Central memory CD8-positive, alpha-beta T cell (primary cell): ENCODE measurements around the gene IL5RA.

ENCODE experiments used
- ATAC-seq: fragments of 150-1000 bp; cut with Tn5 transposase; replicated peaks from 2 replicates; pipeline ENCODE4 v1.10.0; 2022; ENCODE audit warnings: mild to moderate bottlenecking, moderate FRiP score, moderate number of reproducible peaks; ENCODE audit not compliant: poor library complexity, severe bottlenecking; ENCODE audit errors: extremely low read depth
- DNase-seq, 2 donors: peaks; one replicate each; pipeline ENCODE4 v3.0.0; 2021; ENCODE audit warnings: low spot score in 2 of 2
- H3K27ac Mint-ChIP-seq: one replicate; pipeline ENCODE4 v1.8.0; 2022; ENCODE audit warnings: low read depth, mild to moderate bottlenecking, moderate library complexity, mixed read lengths
- H3K27me3 Mint-ChIP-seq: one replicate; pipeline ENCODE4 v1.8.0; 2022; ENCODE audit warnings: mixed read lengths
- H3K36me3 Mint-ChIP-seq: one replicate; pipeline ENCODE4 v1.8.0; 2022; ENCODE audit warnings: mild to moderate bottlenecking, moderate library complexity, mixed read lengths; ENCODE audit not compliant: insufficient read depth
- H3K4me1 Mint-ChIP-seq: one replicate; pipeline ENCODE4 v1.8.0; 2022; ENCODE audit warnings: mixed read lengths
- H3K4me3 Mint-ChIP-seq: one replicate; pipeline ENCODE4 v1.8.0; 2022; ENCODE audit warnings: mild to moderate bottlenecking, moderate library complexity, mixed read lengths
- H3K9me3 Mint-ChIP-seq: one replicate; pipeline ENCODE4 v1.8.0; 2022; ENCODE audit warnings: mixed read lengths

The IL5RA gene

GRCh38 chr3:3071136-3071535 lies 39.0 kb downstream of the IL5RA start:
- Mint-ChIP-seq H3K36me3 (no peaks in the 10 kb centered on the region), H3K27ac (no peak overlapping the region), H3K4me3 (no peak overlapping the region), H3K27me3 (no peaks in the 10 kb centered on the region), H3K4me1 (no peaks in the 10 kb centered on the region), H3K9me3 (no peaks in the 10 kb centered on the region)
- ATAC-seq (no peak), DNase-seq (no peak)

DNA sequence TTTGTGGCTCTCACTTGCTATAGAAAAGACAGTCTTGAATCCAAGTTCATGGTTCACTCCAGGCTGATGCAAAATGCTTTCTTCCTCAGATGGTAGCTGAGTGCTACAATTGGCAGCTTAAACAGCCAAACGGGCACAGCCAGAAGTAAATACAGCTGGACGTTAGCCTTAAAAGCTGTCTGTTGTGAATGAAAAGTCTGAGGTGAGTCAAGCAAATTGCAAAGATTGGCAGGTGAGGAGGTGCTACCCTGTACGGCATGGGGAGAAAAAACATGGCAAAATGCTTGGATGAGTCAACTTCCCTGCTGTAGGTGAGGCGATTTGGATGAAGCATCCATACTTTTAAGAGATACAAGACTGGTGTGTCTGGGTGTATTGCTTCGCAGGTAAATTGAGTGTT lies 40.5 kb downstream of the IL5RA start:
- Mint-ChIP-seq H3K4me3 (no peak overlapping the region), H3K27me3 (no peaks in the 10 kb centered on the region), H3K36me3 (no peaks in the 10 kb centered on the region), H3K27ac (no peak overlapping the region), H3K9me3 (no peaks in the 10 kb centered on the region), H3K4me1 (no peaks in the 10 kb centered on the region)
- no peak for ATAC-seq
- no peak for DNase-seq

DNA sequence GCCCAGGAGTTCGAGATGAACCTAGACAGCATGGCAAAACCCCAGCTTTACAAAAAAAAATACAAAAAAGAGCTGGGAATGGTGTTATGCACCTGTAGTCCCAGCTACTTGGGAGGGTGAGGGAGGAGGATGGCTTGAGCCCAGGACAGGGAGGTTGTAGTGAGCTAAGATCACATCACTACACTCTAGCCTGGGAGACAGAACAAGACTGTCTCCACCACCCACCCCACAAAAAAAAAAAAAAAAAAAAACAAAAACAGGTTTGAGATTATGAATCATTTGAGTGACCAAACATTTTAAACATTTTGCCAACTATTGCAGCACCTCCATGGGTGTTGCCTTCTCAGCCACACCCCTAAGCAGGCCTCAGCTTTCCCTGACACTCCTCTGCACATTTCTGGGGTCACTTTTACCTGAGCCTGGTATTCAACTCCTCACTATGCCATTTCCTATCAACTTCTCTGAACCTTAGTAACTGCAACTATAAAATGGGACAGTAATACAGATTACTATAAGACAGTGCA lies 41.8 kb downstream of the IL5RA start:
- no peak overlapping the region for H3K4me3 Mint-ChIP-seq
- H3K4me1 Mint-ChIP-seq: no peaks in the 10 kb centered on the region
- no peak overlapping the region for H3K27ac Mint-ChIP-seq

DNA sequence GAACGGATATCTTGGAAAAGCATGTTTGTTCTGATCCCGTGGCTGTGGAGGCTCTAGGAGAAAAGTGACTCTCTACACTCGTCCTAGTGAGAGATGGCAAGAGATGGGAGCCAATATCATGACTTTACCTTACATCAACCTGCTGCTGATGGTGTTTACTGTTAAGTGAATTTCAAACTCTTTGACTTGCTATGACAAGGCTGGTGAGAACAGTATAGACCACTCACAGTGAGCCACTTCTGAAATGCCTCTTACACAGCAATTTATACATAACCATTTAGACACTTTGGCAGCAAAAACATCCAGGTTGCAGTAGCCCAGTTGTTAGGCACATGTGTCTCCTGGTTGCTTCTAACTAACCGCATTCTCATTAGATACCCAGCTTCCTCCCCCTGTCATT lies 43.3 kb downstream of the IL5RA start:
- Mint-ChIP-seq H3K36me3 (no peaks in the 10 kb centered on the region), H3K4me3 (no peak overlapping the region), H3K27me3 (no peaks in the 10 kb centered on the region), H3K4me1 (no peaks in the 10 kb centered on the region), H3K27ac (no peak overlapping the region), H3K9me3 (no peaks in the 10 kb centered on the region)
- DNase-seq: no peak
- ATAC-seq: no peak

More for the DNA sequence above, 41.8 kb downstream of the IL5RA start:
- no peaks in the 10 kb centered on the region for H3K27me3 Mint-ChIP-seq
- ATAC-seq (no peak), DNase-seq (no peak)
- H3K9me3 Mint-ChIP-seq: no peaks in the 10 kb centered on the region
- H3K36me3 Mint-ChIP-seq: no peaks in the 10 kb centered on the region

DNA sequence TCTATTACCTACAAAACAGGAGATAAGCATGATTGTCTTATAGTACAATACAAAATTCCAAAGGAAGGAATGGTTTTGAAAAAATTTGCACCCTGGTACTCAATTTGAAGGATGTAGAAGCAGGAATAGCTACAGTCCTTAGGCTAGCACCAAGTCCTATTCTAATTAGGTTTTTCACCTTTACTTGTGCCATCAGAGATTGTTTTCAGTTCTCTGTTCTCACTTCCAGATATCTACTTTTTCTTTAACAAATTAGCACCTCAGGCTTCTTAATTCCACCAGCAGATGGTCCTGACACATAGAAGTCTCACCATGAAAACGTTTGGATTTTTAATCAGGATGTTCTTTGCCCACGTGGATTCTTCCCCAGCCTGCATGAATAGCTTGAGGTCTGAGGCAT lies 43.8 kb downstream of the IL5RA start:
- H3K4me3 Mint-ChIP-seq: no peak overlapping the region
- H3K4me1 Mint-ChIP-seq: no peaks in the 10 kb centered on the region
- H3K27me3 Mint-ChIP-seq: no peaks in the 10 kb centered on the region
- ATAC-seq (no peak), DNase-seq (no peak)
- no peaks in the 10 kb centered on the region for H3K36me3 Mint-ChIP-seq
- H3K27ac Mint-ChIP-seq: no peak overlapping the region
- H3K9me3 Mint-ChIP-seq: no peaks in the 10 kb centered on the region

- no peak for DNase-seq
- Mint-ChIP-seq H3K27ac (no peak overlapping the region), H3K4me3 (no peak overlapping the region), H3K9me3 (no peaks in the 10 kb centered on the region), H3K27me3 (no peaks in the 10 kb centered on the region), H3K36me3 (no peaks in the 10 kb centered on the region), H3K4me1 (no peaks in the 10 kb centered on the region)
- ATAC-seq: no peak
These were observed 44.3 kb downstream of the IL5RA start for GRCh38 chr3:3065876-3066275.

DNA sequence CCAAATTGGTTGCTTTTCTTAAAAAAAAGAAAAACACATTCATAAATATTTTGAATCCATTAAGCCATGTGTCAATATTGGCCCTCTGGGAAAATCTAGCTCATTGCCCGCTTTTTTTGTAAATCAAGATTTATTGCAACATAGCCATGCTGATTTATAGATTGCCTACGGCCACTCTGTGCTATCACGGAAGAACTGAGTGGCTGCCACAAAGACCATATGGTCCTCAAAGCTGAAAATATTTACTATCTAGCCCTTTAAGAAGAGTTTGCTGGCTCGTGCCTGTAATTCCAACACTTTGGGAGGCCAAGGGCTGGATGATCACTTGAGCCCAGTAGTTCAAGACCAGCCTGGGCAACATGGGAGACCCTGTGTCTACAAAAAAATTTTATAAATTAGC lies 45.9 kb downstream of the IL5RA start:
- no peak overlapping the region for H3K27ac Mint-ChIP-seq
- ATAC-seq: no peak
- peaks cover 15% of the 10 kb centered on the region for H3K27me3 Mint-ChIP-seq
- H3K4me3 Mint-ChIP-seq: no peak overlapping the region
- no peaks in the 10 kb centered on the region for H3K36me3 Mint-ChIP-seq
- H3K4me1 Mint-ChIP-seq: no peaks in the 10 kb centered on the region
- H3K9me3 Mint-ChIP-seq: no peaks in the 10 kb centered on the region
- no peak for DNase-seq

DNA sequence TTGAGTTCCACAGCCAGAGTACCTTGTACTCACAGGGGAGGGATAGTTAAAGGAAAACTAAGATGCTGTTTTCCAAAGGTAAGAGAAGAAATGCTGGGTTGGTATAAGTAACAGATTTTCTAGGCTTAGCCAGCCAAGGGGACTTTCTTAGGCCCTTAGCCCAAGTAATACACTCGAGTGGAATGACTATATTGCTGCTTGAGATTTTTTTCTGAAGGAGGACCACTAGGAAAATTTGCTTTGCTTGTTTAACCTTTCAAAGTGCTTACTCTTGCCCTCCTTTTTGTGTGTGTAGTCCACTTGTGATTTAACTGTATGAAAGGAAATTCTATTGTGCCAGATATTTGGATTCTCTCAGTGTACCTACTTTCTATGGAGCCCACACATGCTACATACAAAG lies 50.5 kb downstream of the IL5RA start:
- no peak overlapping the region for H3K27ac Mint-ChIP-seq

DNA sequence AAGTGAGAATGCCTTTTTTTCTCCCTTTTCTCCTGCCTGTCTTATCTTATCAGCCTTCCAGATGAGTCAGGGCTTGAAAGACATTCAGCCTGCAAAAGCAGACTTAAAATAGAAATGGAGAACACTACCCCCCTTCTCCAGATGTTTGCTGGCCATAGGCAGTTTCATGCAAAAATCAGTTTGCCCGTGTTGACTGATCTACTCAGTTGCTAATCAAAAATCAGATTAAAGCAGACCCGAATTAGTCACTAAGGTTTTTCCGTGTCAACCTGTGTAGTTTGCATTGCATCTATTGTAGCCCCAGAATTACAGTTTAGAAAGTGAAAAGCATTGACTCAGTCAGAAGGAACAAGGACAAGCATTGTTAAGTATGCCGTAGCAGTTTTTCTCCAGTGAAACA lies 56.2 kb downstream of the IL5RA start:
- no peaks in the 10 kb centered on the region for H3K9me3 Mint-ChIP-seq
- no peaks in the 10 kb centered on the region for H3K36me3 Mint-ChIP-seq
- H3K27me3 Mint-ChIP-seq: peaks cover 22% of the 10 kb centered on the region
- DNase-seq: no peak
- H3K4me3 Mint-ChIP-seq: no peak overlapping the region
- no peak for ATAC-seq
- no peaks in the 10 kb centered on the region for H3K4me1 Mint-ChIP-seq
- H3K27ac Mint-ChIP-seq: no peak overlapping the region

More for the DNA sequence above, 50.5 kb downstream of the IL5RA start:
- ATAC-seq (no peak), DNase-seq (no peak)
- H3K36me3 Mint-ChIP-seq: no peaks in the 10 kb centered on the region
- H3K4me1 Mint-ChIP-seq: no peaks in the 10 kb centered on the region
- H3K9me3 Mint-ChIP-seq: no peaks in the 10 kb centered on the region
- H3K4me3 Mint-ChIP-seq: no peak overlapping the region
- H3K27me3 Mint-ChIP-seq: peaks cover 29% of the 10 kb centered on the region

- Mint-ChIP-seq H3K4me1 (no peaks in the 10 kb centered on the region), H3K27me3 (peaks cover 14% of the 10 kb centered on the region), H3K9me3 (no peaks in the 10 kb centered on the region), H3K27ac (no peak overlapping the region), H3K36me3 (no peaks in the 10 kb centered on the region), H3K4me3 (no peak overlapping the region)
- no peak for DNase-seq
- ATAC-seq: no peak
These were observed 71.8 kb downstream of the IL5RA start for GRCh38 chr3:3038201-3038991.

- Mint-ChIP-seq H3K4me1 (no peaks in the 10 kb centered on the region), H3K27me3 (peaks cover 10% of the 10 kb centered on the region), H3K9me3 (no peaks in the 10 kb centered on the region), H3K27ac (no peak overlapping the region), H3K36me3 (no peaks in the 10 kb centered on the region), H3K4me3 (no peak overlapping the region)
- ATAC-seq (no peak), DNase-seq (no peak)
These were observed 73.0 kb downstream of the IL5RA start for GRCh38 chr3:3037156-3037555.

DNA sequence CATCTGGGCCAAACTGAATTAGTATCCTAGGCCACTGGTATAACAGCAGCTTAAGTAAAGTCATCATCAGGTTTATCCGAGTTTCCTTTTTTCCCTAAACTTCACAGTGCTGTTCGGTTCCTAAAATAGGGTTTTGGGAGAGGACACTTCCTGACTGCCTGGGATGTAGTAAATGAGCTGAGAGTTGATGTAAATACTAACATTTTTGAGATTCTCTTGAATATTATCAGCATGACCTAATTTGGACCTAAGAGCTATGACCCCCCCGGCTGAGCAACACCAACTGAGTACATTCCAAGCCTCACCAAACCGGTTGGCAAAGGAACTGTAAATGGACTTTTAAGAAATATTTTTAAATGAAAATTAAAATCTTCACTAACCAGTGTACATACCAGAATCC lies 78.8 kb downstream of the IL5RA start:
- Mint-ChIP-seq H3K36me3 (no peaks in the 10 kb centered on the region), H3K4me1 (peaks cover 10% of the 10 kb centered on the region), H3K27ac (no peak overlapping the region), H3K9me3 (no peaks in the 10 kb centered on the region), H3K27me3 (no peaks in the 10 kb centered on the region), H3K4me3 (no peak overlapping the region)
- DNase-seq (no peak), ATAC-seq (no peak)

DNA sequence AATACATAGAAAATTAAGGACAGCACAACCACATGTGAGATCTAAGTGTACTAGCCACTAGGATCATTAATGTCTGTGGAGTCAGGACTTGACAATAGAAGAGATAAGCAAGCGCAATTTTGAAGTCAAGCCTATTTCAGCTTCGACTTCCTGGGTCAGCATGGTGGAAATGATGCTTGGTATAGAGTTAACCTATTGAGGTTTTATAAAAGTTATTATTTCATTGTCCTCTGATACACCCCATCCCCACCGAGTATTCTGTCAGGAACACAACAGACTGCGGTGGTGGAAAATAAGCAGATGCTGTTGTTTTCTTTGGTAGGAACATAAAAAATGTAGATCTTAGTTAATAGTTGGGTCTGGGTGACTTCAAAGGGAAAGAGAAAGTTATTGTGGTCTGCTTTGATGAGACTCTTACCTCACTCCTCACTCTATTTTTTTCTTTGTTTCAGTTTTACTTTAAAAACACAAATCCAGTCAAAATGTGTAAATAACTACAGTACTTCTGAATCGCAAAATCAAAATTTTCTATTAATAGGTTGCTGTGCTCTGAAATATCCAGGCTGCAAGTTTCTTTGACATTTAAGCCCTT lies 82.1 kb downstream of the IL5RA start:
- peaks cover 10% of the 10 kb centered on the region for H3K4me1 Mint-ChIP-seq
- H3K9me3 Mint-ChIP-seq: no peaks in the 10 kb centered on the region
- H3K4me3 Mint-ChIP-seq: peak overlapping the region; percentile 47
- no peak for DNase-seq
- peak; percentile 43 for ATAC-seq
- H3K27ac Mint-ChIP-seq: peak overlapping the region; percentile 32
- peaks cover 7% of the 10 kb centered on the region for H3K27me3 Mint-ChIP-seq
- H3K36me3 Mint-ChIP-seq: no peaks in the 10 kb centered on the region
